Heart right ventricle (tissue), 16 donors: Measurements from ENCODE around the gene EFNA3. TPM values are rescaled to one million over a fixed set of nuclear protein-coding genes. Genes with fewer than 3 reads are reported as not detected.

Experiments used
- ATAC-seq, 8 donors: fragments of 200-7000 bp; cut with Tn5 transposase; one replicate each; pipeline ENCODE4 v1.9.1; 2020; ENCODE audit warnings: mild to moderate bottlenecking in 8 of 8, moderate library complexity in 8 of 8, moderate number of reproducible peaks in 1 of 8
- DNase-seq, 2 donors: peaks; one replicate each; pipeline ENCODE4 v3.0.0-alpha.2; 2020
- H3K27ac ChIP-seq, 10 donors: fragments of 200-600 bp; sonication (generic) in 2 of 10; one replicate each; pipeline versions ENCODE4 v1.5.0 to v1.8.0; 2020 to 2022; ENCODE audit warnings: mild to moderate bottlenecking in 3 of 10
- H3K27me3 ChIP-seq, 7 donors: fragments of 200-600 bp; one replicate each; pipeline ENCODE4 v1.8.0; 2021 to 2022; ENCODE audit warnings: mild to moderate bottlenecking in 2 of 7
- H3K36me3 ChIP-seq, 9 donors: fragments of 200-600 bp; sonication (generic) in 1 of 9; one replicate each; pipeline versions ENCODE4 v1.5.0 to v1.8.0; 2020 to 2022; ENCODE audit warnings: mild to moderate bottlenecking in 2 of 9
- H3K4me1 ChIP-seq, 9 donors: fragments of 200-600 bp; sonication (generic) in 1 of 9; one replicate each; pipeline versions ENCODE4 v1.5.0 to v1.8.0; 2020 to 2022; ENCODE audit warnings: mild to moderate bottlenecking in 4 of 9
- H3K4me3 ChIP-seq, 10 donors: fragments of 200-600 bp; sonication (generic) in 2 of 10; one replicate each; pipeline versions ENCODE4 v1.5.0 to v1.8.0; 2020 to 2022; ENCODE audit warnings: mild to moderate bottlenecking in 7 of 10, moderate library complexity in 2 of 10
- H3K9me3 ChIP-seq, 11 donors: fragments of 200-600 bp in 10 of 11; sonication (generic) in 2 of 11; one replicate each; pipeline versions ENCODE4 v1.5.0 to v1.8.0; 2013 to 2022; ENCODE audit warnings: mild to moderate bottlenecking in 2 of 11, control low read depth in 1 of 11, moderate library complexity in 1 of 11
- CTCF ChIP-seq, 9 donors: fragments of 200-600 bp; sonication (generic) in 2 of 9; IDR thresholded peaks; one replicate each; pipeline versions ENCODE4 v1.5.0 to v1.8.0; 2021 to 2022; ENCODE audit warnings: antibody characterized with exemption in 9 of 9, mild to moderate bottlenecking in 5 of 9, moderate library complexity in 1 of 9
- WGBS, 2 donors: extraction: QIAGEN DNeasy Blood & Tissue Kit; methylation state at CpG; one replicate each; pipeline ENCODE4 v1.1.7; 2013; ENCODE audit warnings: inconsistent platforms in 1 of 2; 5-methylcytosine and 5-hydroxymethylcytosine counted together
- intact Hi-C, 10 donors: fragments of 100-400 bp; cut with DNase I; formaldehyde crosslinking; loops; one replicate each; pipeline versions ENCODE4 v1.11.1 to v1.14.2; 2022
- polyA plus RNA-seq, 2 donors: library from polyadenylated mRNA; stranded (reverse); fragments of 200-250 nt; gene quantifications; one replicate each; pipeline ENCODE4 v1.2.3, GENCODE V29; 2013
- total RNA-seq, 10 donors: library from RNA; stranded (reverse); fragmentation: NEBNext Ultra II Directional in 3 of 10; extraction: Animal tissue kit (Norgen Biotek cat#: 25700) in 3 of 10; gene quantifications; one replicate each; pipeline versions ENCODE4 v1.2.1 to v1.2.4, GENCODE V29; 2021 to 2023
- donor health status: Arrhythmogenic right ventricular cardiomyopathy.
- donor health status: ischemic (EF 13 %, LVEDD 7.1; RV severe dilation, severe dysfunction).
- donor health status: healthy with polysubstance abuse.
- donor health status: DM: no; HTN: yes; CAD: no.
- donor health status: DM: no; HTN: no; CAD: no.
- donor health status: ischemic (EF 25% LVEDD 6.9; RV normal size, moderate dysfunction).
- donor health status: ischemic (EF 25% LVEDD 5.7; RV mildly dilated, moderate dysfunction).
- donor health status: healthy.
- donor health status: DM: yes; HTN: yes; CAD: no.
- donor health status: Ischemic cardiomyopathy.
- donor health status: ischemic (EF 35%, LVEDD 5.7; RV mildly dilated, moderate dysfunction).
- donor health status: nonischemic (EF 11% LVEDD 7.7; RV severe dilation, severe dysfunction).
- donor health status: DM: yes; HTN: yes; CAD: no.
- donor health status: PGD.
- donor health status: ischemic (EF 29% LVEDD 5.4; RV normal size, mild dysfunction).
- donor health status: nonischemic (EF 23%, LVEDD 6.1; RV moderate dilation, normal function).

Gene EFNA3
- total and polyA plus RNA-seq, 12 donors: 0.23 to 1.9 (median 0.47) TPM; not detected in 1

GRCh38 chr1:155062151-155062686, 16.4 kb upstream of the EFNA3 start:
- intact Hi-C loops: loop anchor here in 4 of 10 donors (2.0 to 10.0 kb wide), 4 partner anchors 17 to 90 kb away; partner anchors contain the start of genes CKS1B (in 2 of the 4), SHC1 (in 2 of the 4) and ZBTB7B (in 1 of the 4)
- DNase-seq (no peak), ATAC-seq (peak in 6 of 8 donors; percentile 1 to 12 (median 4))
- H3K27me3 ChIP-seq: no peaks in the 10 kb centered on the region
- peaks cover 16 to 49% (median 33%) of the 10 kb centered on the region in 9 donors for H3K4me1 ChIP-seq
- H3K9me3 ChIP-seq: no peaks in the 10 kb centered on the region
- peaks cover 0 to 48% (median 26%) of the 10 kb centered on the region in 9 donors for H3K36me3 ChIP-seq
- H3K27ac ChIP-seq: no peak overlapping the region
- WGBS, 2 donors: 15 to 44% methylated on average over 29 of the region's 29 CpGs
- TF ChIP-seq CTCF (IDR thresholded peaks at IDR 0.05): no peak
- H3K4me3 ChIP-seq: peak overlapping the region in 5 of 10 donors; percentile 81 to 95 (median 85)

DNA sequence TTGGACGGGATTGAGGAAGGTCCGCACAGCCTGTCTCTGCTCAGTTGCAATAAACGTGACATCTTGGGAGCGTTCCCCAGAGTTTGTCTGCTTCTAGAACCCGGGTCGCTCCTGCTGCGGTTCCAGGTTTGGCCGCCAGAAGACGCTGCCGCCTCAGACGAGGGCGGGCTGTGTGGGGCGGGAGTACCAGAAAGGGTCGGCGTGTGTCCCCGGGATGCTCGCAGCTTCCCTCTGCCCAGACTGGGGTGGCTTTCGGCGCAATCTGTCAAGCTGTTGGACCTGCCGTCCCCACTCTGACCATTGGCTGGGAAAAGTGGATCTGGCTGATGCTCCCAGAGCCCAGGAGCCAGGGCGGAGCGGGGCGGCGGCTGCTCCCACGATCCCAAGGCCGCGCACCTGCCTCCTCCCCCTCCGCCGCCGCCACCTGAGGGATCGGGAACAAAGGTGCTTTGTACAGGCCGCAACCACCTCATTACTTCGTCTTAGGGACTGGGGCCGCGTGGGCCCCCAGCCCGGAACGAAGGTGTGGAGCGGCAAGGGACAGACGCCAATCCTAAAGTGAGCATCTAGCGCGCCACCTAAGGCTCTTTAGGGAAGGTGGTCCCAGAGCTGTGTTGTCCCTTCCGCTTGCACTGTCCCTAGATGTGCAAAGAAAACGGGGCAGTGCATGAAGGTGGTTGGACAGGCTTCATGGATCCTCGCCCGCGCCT, 15.8 kb upstream of the EFNA3 start:
- peak in 1 of 2 donors; percentile 70 for DNase-seq
- Histone ChIP-seq H3K4me1 (peaks cover 16 to 47% (median 33%) of the 10 kb centered on the region in 9 donors), H3K27me3 (no peaks in the 10 kb centered on the region), H3K9me3 (no peaks in the 10 kb centered on the region), H3K4me3 (peak overlapping the region in 9 of 10 donors; percentile 67 to 97 (median 85)), H3K27ac (peak overlapping the region in 5 of 10 donors; percentile 4 to 91 (median 76)), H3K36me3 (peaks cover 0 to 42% (median 19%) of the 10 kb centered on the region in 9 donors)
- peak; percentile 23 to 75 (median 66) for TF ChIP-seq CTCF (IDR thresholded peaks at IDR 0.05)
- 15 to 20% methylated on average over 46 of the region's 46 CpGs for WGBS, 2 donors
- intact Hi-C loops: loop anchor here in 5 of 10 donors (1.0 to 10.0 kb wide), 5 partner anchors 18 to 91 kb away; partner anchors contain the start of genes CKS1B (in 2 of the 5), SHC1 (in 2 of the 5) and ZBTB7B (in 1 of the 5)
- peak; percentile 17 to 49 (median 36) for ATAC-seq

DNA sequence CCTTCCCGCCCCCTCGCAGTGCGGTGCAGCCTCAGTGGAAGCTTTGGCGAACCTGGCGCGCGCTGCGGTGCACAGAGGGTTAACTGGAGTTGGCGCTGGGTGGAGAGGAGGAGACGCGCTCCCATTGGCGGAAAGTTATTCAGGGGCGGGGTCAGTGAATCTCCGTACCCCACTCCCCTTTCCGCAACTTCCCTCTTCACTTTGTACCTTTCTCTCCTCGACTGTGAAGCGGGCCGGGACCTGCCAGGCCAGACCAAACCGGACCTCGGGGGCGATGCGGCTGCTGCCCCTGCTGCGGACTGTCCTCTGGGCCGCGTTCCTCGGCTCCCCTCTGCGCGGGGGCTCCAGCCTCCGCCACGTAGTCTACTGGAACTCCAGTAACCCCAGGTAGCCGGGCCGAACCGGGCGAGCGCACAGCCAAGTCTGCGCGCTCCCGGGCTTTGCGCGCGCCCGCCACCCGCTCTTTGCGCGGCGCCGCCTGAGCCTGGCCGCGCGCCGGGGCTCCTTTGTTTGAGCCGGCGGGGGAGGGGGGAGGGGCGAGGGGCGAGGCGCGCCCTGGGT, 15.0 kb upstream of the EFNA3 start, which contains the start of gene EFNA4:
Gene EFNA4, plus strand, starts transcription at position 191 of the 561 bp plus-strand sequence. Its CDS starts 84 bp downstream, at position 275.
- Histone ChIP-seq H3K27me3 (no peaks in the 10 kb centered on the region), H3K27ac (peak within 1 kb of the TSS in 9 of 10 donors; percentile 23 to 91 (median 76)), H3K4me3 (peak within 1 kb of the TSS; percentile 43 to 97 (median 84)), H3K36me3 (peaks cover 0 to 34% (median 13%) of the 10 kb centered on the region in 9 donors), H3K9me3 (no peaks in the 10 kb centered on the region), H3K4me1 (peaks cover 16 to 47% (median 33%) of the 10 kb centered on the region in 9 donors)
- peak; percentile 82 to 89 (median 87) for ATAC-seq
- no peak for TF ChIP-seq CTCF (IDR thresholded peaks at IDR 0.05)
- WGBS, 2 donors: 1 to 2% methylated on average over 54 to 57 of the region's 57 CpGs
- intact Hi-C loops: loop anchor here in 5 of 10 donors (1.0 to 10.0 kb wide), 5 partner anchors 19 to 91 kb away; partner anchors contain the start of genes CKS1B (in 2 of the 5), SHC1 (in 2 of the 5) and ZBTB7B (in 1 of the 5)
- DNase-seq: peak; percentile 82 to 89
